ENCODE measurements around the gene IRF8.
A peak's percentile ranks its signal among the peaks of the same experiment; 100 is the strongest.
"Not testable (repeated sequence)": the region's sequence is repeated elsewhere in the genome, so short reads cannot be mapped to it uniquely, and the experiment has no call there.

IRF8 gene

DNA sequence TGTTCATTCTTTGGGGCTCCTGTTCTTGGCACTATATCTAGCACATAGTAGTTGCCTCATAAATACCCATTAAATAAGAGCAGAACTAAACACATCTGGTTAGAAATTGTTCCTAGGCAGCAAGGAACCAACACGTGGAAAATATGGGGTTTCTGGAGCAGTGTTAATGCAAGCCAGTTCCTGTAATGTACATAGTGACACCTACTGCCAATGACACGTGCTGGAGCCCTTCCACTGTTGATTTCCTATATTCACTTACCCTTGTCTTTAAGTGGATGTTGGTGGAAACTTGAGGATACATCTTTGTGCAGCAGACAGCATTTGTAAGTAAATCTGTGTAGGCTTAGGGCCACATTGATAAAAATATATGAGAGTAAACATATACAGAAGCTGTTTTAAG lies 1.6 kb upstream of the IRF8 start:
- DNase-seq (ENCODE audit: low read depth) = no peak

- no peak for DNase-seq (ENCODE audit: low read depth)
Observed at GRCh38 chr16:85899444-85899843, 482 bp downstream of the IRF8 start.

DNA sequence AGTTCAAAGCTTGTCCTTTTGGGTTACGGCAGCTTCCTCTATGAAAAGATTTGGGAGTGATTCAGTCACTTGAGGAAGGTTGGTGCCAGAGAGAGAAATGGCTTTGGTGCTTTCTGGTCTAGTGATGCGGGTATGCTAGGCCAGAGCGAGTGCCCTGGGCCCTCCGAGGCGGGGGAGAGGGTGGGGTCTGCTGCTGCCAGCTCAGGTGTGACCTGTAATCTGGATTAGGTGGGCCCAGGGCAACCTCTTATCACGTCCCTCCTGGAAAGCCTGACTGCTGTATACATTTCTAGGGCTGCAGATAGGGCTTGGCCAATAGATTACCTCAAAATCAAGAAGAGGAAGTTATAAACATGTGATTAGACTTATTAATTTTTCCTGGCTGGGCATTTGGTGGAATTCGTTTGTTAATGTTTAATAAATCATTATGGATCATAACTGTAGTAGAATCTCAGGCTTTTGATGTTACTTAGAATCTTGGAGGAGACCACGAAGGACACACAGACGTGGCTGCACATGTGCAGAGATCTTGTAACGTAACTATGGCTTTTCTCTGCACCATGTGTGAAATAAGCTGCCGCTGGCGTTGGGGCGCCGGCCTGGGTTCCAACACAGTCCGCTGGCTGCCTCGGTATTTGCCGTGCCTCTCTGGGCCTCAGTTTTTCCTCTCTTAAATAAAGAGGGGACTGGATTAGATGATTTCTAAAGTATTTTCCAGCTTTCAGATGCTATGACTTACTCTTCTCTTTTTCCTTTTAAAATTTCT lies 1.2 kb downstream of the IRF8 start:
- no peak for DNase-seq (ENCODE audit: low read depth)

DNA sequence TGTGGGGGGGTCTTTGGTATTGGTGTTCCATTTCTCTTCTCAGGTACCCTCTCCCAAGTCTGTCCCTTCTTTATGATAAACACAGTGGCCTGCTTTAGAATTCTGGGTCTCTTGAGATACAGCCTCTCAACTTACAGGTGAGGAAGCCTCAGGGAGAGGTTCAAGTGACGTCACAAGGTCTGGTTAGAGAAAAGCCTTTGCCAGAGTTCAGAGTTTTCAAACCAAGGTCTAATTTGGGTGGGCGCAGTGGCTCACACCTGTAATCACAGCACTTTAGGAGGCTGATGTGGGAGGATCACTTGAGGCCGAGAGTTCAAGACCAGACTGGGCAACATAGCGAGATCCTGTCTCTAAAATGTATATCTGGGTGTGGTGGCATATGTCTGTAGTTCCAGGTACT lies 2.1 kb downstream of the IRF8 start:
- DNase-seq (ENCODE audit: low read depth) = no peak

DNA sequence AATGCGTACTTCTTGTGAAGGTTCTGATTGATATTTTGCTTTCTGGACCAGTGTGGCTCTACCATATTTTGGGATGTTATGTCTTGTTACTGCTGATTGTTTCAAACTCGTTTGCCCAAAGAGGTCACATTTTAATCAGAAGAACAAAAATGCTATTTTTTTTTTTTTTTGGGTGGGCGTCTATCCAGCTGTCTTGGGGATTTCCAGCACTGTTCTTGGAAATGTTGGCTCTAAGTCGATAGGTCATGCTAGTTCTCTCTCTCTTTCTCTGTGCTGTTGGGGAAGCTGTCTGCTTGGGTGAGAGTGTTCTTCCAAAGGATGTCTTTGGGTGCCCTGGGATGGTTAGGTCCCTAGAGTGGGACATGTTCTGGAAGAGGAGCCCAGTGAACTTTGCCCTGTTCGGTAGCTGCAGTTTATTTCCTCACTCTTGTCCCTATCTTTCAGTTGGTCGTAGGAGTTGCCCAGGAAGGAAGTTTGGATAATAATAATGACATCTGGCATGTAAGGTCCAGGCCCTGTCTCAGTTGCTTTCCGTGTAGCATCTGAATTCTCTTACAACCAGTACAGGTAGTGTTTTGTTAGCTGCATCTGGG lies 2.9 kb downstream of the IRF8 start:
- no peak for DNase-seq (ENCODE audit: low read depth)

DNA sequence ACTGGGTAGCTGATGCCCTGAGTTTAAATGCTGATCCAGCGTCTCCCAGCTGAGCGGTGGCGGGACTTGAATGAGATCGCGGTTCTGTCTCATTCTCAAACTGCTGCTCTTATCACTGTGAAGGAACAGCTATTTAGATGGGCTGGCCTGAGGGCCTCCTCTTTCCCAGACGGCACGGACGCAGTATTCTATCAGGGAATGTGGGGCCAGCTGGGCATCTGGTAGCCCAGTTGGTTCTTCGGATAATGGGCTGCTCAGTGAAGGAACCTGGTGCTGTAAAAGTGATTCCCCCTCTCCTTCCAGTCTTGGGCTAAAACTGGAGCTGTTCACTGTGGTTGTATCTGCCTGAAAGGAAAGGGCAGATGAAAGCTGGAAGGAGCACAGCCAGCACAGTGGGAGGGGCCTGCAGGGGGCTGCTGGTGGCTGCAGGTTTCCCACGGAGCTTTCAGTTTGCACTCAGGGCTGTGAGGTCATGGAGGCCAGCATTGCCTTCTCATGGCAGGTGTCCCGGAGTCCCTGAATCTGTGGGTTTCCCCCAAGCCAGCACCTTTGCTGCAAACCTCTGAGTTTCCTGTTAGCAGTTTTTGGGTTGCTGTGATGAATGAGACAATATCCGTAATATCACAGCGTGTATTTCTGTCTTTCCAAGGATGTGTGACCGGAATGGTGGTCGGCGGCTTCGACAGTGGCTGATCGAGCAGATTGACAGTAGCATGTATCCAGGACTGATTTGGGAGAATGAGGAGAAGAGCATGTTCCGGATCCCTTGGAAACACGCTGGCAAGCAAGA lies 3.6 kb downstream of the IRF8 start:
- DNase-seq (ENCODE audit: low read depth) = no peak

DNA sequence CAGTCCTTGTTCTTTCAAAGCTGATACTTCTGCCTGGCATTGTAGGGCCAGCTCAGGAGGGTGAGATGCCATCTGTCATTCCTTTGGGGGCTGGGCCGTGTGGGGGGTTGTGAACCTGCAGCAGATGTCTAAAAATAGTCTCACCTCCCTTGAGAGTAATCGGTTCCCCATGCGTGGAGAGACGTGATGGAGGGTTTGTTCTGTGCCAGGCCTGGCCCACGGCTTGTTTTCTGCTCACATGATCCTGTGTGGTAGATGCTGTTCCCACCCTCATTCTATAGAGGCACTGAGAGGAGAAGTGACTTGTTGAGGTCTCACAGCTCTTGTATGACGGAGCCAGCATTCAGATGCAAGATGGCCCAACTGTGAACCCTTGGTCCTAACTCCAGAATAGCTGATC lies 4.6 kb downstream of the IRF8 start:
- no peak for DNase-seq (ENCODE audit: low read depth)

DNA sequence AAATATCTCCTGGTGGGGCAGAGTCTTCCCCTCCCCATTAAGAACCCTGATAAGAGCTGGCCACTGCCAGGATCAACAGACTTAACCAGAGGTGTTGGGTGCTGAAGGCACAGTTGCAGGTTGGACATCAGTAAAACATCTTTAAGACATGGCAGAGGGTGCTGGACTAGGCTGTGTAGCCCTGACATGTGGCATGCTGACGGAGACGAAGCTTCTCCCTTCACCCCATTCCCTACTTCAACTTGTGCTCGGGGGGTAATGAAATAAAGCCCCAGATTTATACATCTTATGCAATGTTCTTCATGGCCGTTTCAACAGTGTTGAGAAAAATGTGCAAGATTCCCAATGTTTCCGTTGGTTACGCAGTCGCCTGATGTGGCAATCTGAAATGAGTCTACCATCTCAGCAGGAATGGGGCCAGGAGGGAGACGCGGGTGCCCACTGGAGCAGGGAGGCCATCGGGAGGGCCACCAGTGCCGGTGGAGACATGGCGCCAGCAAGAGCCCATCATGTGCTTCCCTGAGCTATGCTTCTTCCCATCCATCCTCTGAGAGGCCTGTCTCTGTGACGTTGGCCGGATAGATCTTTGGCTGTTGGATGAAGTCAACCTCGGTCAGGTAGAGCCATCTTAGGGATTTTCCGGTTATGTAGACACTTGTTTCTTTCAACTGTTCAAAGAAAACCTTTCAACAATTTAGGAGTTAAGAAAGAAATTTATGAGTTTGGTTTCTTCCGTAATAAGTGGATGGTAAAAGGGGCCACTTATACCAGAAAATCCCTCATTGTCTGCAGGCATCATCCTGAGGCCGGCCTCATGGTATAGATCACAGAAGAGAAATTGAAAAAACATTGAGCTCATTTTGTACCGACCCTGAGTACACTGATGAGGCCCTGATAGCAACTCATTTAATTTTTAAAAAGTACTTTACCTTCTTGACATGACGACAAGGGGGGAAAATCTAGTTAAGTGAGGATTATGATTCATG lies 6.4 kb downstream of the IRF8 start:
- no peak for DNase-seq (ENCODE audit: low read depth)

DNA sequence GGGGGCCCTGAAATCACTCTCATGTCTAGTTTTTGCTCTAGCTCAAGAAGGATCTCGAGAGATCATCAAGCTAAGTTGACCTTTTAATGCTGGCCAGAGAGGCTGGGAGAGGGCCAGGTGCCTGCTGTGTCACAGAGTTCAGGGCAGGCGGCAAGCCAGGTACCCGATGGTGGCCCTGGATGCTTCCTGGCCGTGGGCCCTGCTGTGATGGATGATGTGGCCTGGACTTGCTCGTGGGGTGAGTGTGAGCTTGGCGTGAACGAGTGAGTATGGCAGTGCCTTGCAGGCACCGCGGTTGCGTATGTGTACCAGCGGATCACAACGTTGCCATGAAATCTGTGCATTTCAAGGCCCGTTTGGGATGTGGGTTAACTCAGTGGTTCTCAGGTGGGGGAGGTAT lies 7.4 kb downstream of the IRF8 start:
- no peak for DNase-seq (ENCODE audit: low read depth)

GRCh38 chr16:85907231-85907630 lies 8.3 kb downstream of the IRF8 start:
- DNase-seq (ENCODE audit: low read depth) = not testable (repeated sequence)

DNA sequence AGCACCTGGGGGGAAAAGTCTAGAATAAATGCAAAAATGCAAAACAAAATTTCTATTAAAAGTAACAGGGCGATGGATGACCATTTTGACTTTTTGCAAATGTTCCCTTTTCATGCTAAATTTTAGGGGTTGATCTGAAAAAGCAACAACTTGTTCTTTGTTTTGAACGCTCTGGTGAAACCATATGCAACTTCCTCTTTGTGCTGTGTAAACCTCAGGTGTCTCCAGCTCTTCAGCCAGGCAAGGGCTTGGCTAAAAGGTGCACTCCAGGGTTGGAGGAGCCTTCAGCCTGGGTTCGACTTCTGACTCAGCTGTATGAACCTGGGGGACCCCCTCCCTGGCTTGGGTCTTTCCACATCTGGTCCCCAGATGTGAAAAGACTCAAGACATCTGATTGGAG lies 9.5 kb downstream of the IRF8 start:
- no peak for DNase-seq (ENCODE audit: low read depth)

GRCh38 chr16:85908889-85909589 lies 10.1 kb downstream of the IRF8 start:
- DNase-seq (ENCODE audit: low read depth) = no peak

GRCh38 chr16:85909932-85910853 lies 11.2 kb downstream of the IRF8 start:
- DNase-seq (ENCODE audit: low read depth) = no peak

DNA sequence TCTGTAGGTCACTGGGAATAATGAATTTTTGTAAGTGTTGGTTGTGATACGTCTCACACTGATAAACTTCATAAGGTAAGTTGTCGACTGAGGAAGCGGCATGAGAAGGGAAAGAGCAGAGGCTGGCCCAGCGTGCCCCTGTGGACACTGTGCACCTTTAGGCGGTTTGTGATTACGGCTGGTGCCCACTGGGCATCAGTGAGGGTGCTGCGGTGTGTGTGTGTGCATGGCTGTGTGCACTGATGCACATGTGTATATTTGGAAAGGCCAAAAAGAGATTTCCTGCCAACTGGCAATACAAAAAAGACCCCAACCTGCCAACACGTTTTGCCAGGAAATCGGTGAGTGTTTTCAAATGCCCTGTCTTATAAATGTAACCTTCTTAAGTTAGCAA lies 11.9 kb downstream of the IRF8 start:
- DNase-seq (ENCODE audit: low read depth) = no peak

DNA sequence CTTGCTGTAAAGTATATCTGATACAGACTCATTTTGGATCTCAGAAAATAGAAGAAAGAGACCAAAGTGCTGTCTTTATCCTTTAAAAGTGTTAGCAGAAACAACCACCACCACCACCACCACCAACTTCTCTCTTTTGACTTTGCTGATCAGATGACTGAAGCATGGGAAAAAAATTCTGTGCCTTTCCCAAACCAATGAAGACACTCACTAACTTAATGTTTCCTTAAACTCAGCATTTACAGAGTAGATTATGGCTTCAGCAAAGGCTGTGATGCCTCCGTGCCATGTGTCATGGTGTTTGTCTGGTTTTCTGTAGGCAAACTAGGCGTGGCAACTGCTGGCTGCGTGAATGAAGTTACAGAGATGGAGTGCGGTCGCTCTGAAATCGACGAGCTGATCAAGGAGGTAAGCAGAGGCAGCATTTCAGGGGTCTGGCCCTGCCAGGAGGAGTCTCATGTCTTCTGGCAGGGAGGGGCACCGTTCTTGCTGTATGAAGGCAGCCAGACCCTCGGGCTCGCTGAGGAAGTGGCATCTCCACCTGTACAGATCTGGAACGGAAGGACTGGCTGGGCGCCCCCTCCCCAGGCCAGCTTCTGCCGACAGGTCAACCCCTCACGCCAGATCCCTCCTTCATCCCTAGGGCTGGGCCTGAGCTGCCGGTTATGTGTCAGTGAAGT lies 12.4 kb downstream of the IRF8 start:
- no peak for DNase-seq (ENCODE audit: low read depth)

DNA sequence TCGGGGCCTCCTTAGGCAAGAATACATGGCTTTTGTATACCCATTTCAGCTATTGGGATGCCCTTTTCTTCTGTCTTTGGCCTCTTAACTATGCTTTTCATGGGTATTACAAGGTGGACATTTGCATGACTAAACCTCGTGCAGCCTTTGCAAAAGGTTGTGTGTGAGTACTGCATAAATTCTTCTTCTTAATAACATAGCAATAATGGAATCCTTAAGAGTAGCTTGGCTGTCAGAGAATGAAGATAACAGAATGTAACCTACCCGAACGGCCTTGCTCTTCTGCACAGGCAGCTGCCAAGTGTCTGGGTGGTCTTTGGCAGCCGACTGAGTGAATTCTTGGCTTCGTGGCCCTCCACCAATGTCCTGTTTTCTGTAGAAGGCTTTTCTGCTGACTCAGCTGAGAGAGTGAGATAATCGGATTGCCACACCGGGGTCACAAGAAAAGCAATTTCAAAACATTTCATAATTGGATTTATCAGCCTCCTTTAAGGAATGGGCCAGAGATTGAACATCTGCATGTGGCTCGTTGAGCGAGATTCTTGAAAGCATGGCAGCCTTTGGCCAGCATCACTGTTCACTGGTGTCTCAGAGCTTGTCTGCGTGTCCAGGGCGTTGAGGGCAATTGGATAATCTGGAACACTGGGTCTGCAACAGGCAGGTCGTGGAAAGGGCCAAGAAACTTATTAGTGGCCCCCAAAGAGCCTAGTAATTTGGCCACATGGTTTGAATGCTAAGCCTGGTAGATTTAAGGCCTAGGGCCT lies 13.4 kb downstream of the IRF8 start:
- DNase-seq (ENCODE audit: low read depth) = peak; percentile 99

GRCh38 chr16:85913141-85913601 lies 14.2 kb downstream of the IRF8 start:
- DNase-seq (ENCODE audit: low read depth) = no peak

DNA sequence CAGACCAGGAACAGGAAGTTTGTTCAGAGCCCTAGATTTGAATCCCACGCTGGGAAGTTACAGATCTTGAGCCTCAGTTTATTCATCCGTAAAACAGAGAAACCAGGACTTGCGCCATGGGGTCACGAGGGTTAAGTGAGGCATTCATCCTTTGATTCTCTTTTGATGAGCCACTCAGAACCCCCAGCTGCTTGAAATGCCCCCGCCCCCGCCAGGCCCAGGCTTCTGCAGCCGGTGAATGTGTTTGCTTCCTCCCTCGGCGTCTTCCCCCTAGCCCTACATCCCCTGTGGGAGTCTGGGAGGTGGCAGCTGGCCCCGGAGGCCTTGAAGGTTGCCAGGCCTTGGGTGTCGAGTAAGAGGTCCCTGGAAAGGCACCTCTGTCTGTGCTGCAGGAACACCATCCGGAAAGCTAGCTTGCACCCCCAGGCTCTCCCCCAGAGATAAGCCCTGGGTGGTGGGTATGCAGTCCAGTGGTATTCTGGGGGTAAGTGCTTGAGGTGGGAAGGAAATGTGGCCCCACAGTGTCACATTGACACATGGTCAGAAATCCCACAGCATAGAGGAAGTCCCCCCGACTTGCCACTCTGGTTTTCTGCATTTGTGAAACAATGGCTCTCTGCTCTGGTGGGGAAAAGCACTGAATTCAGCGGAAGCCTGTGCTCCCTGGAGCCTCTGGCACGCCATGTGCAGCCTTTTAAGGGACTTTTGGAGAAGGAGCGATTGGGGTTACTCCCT lies 14.9 kb downstream of the IRF8 start:
- DNase-seq (ENCODE audit: low read depth) = no peak

Data from amniotic epithelial cell (primary cell).